ENCODE results near the gene LRBA.
A peak's percentile ranks its signal among the peaks of the same experiment; 100 is the strongest.

Gene LRBA

GRCh38 chr4:150318527-150318926 lies 696.6 kb downstream of the LRBA start:
- Mint-ChIP-seq H3K27ac (ENCODE audit: low read depth) (no peak overlapping the region), H3K9me3 (no peaks in the 10 kb centered on the region), H3K4me3 (no peak overlapping the region), H3K27me3 (no peaks in the 10 kb centered on the region), H3K4me1 (no peaks in the 10 kb centered on the region), H3K36me3 (ENCODE audit: insufficient read depth) (peaks cover 11% of the 10 kb centered on the region)
- ATAC-seq (replicated peaks; ENCODE audit: extremely low read depth, poor library complexity, severe bottlenecking) (no peak), DNase-seq (ENCODE audit: low spot score in 2 of 2) (no peak)

GRCh38 chr4:150316332-150317205 lies 698.5 kb downstream of the LRBA start:
- Mint-ChIP-seq H3K9me3 (no peaks in the 10 kb centered on the region), H3K27ac (ENCODE audit: low read depth) (no peak overlapping the region), H3K36me3 (ENCODE audit: insufficient read depth) (peaks cover 11% of the 10 kb centered on the region), H3K27me3 (no peaks in the 10 kb centered on the region), H3K4me1 (no peaks in the 10 kb centered on the region), H3K4me3 (no peak overlapping the region)
- ATAC-seq (replicated peaks; ENCODE audit: extremely low read depth, poor library complexity, severe bottlenecking) = no peak
- DNase-seq (ENCODE audit: low spot score in 2 of 2) = no peak

- Mint-ChIP-seq H3K27ac (ENCODE audit: low read depth) (no peak overlapping the region), H3K9me3 (no peaks in the 10 kb centered on the region), H3K27me3 (no peaks in the 10 kb centered on the region), H3K4me3 (no peak overlapping the region), H3K4me1 (no peaks in the 10 kb centered on the region), H3K36me3 (ENCODE audit: insufficient read depth) (peaks cover 5% of the 10 kb centered on the region)
- ATAC-seq (replicated peaks; ENCODE audit: extremely low read depth, poor library complexity, severe bottlenecking) = no peak
- no peak for DNase-seq (ENCODE audit: low spot score in 2 of 2)
Observed at GRCh38 chr4:150315691-150316090, 699.4 kb downstream of the LRBA start.

- Mint-ChIP-seq H3K4me3 (no peak overlapping the region), H3K9me3 (no peaks in the 10 kb centered on the region), H3K36me3 (ENCODE audit: insufficient read depth) (peaks cover 5% of the 10 kb centered on the region), H3K27me3 (no peaks in the 10 kb centered on the region), H3K27ac (ENCODE audit: low read depth) (no peak overlapping the region), H3K4me1 (no peaks in the 10 kb centered on the region)
- no peak for DNase-seq (ENCODE audit: low spot score in 2 of 2)
- no peak for ATAC-seq (replicated peaks; ENCODE audit: extremely low read depth, poor library complexity, severe bottlenecking)
Observed at GRCh38 chr4:150315175-150315574, 699.9 kb downstream of the LRBA start.

GRCh38 chr4:150314031-150314430 lies 701.1 kb downstream of the LRBA start:
- ATAC-seq (replicated peaks; ENCODE audit: extremely low read depth, poor library complexity, severe bottlenecking) (no peak), DNase-seq (ENCODE audit: low spot score in 2 of 2) (no peak)
- Mint-ChIP-seq H3K36me3 (ENCODE audit: insufficient read depth) (peaks cover 7% of the 10 kb centered on the region), H3K4me1 (no peaks in the 10 kb centered on the region), H3K27me3 (no peaks in the 10 kb centered on the region), H3K27ac (ENCODE audit: low read depth) (no peak overlapping the region), H3K4me3 (no peak overlapping the region), H3K9me3 (no peaks in the 10 kb centered on the region)

- Mint-ChIP-seq H3K27ac (ENCODE audit: low read depth) (no peak overlapping the region), H3K4me3 (no peak overlapping the region), H3K36me3 (ENCODE audit: insufficient read depth) (peaks cover 8% of the 10 kb centered on the region), H3K27me3 (no peaks in the 10 kb centered on the region), H3K4me1 (no peaks in the 10 kb centered on the region), H3K9me3 (no peaks in the 10 kb centered on the region)
- ATAC-seq (replicated peaks; ENCODE audit: extremely low read depth, poor library complexity, severe bottlenecking) (no peak), DNase-seq (ENCODE audit: low spot score in 2 of 2) (no peak)
Observed at GRCh38 chr4:150310159-150310895, 704.8 kb downstream of the LRBA start.

GRCh38 chr4:150308824-150309472 lies 706.1 kb downstream of the LRBA start:
- H3K4me3 Mint-ChIP-seq = no peak overlapping the region
- ATAC-seq (replicated peaks; ENCODE audit: extremely low read depth, poor library complexity, severe bottlenecking) (no peak), DNase-seq (ENCODE audit: low spot score in 2 of 2) (no peak)
- no peaks in the 10 kb centered on the region for H3K4me1 Mint-ChIP-seq
- no peaks in the 10 kb centered on the region for H3K9me3 Mint-ChIP-seq
- H3K27ac Mint-ChIP-seq (ENCODE audit: low read depth) = no peak overlapping the region
- H3K27me3 Mint-ChIP-seq = no peaks in the 10 kb centered on the region
- peaks cover 8% of the 10 kb centered on the region for H3K36me3 Mint-ChIP-seq (ENCODE audit: insufficient read depth)

GRCh38 chr4:150306719-150307118 lies 708.4 kb downstream of the LRBA start:
- H3K27me3 Mint-ChIP-seq = no peaks in the 10 kb centered on the region
- H3K9me3 Mint-ChIP-seq = no peaks in the 10 kb centered on the region
- DNase-seq (ENCODE audit: low spot score in 2 of 2) (no peak), ATAC-seq (replicated peaks; ENCODE audit: extremely low read depth, poor library complexity, severe bottlenecking) (no peak)
- peaks cover 8% of the 10 kb centered on the region for H3K36me3 Mint-ChIP-seq (ENCODE audit: insufficient read depth)
- H3K4me1 Mint-ChIP-seq = no peaks in the 10 kb centered on the region
- no peak overlapping the region for H3K4me3 Mint-ChIP-seq
- H3K27ac Mint-ChIP-seq (ENCODE audit: low read depth) = no peak overlapping the region

- peaks cover 10% of the 10 kb centered on the region for H3K36me3 Mint-ChIP-seq (ENCODE audit: insufficient read depth)
- ATAC-seq (replicated peaks; ENCODE audit: extremely low read depth, poor library complexity, severe bottlenecking) (no peak), DNase-seq (ENCODE audit: low spot score in 2 of 2) (no peak)
- no peaks in the 10 kb centered on the region for H3K4me1 Mint-ChIP-seq
- no peaks in the 10 kb centered on the region for H3K27me3 Mint-ChIP-seq
- no peaks in the 10 kb centered on the region for H3K9me3 Mint-ChIP-seq
- no peak overlapping the region for H3K4me3 Mint-ChIP-seq
- no peak overlapping the region for H3K27ac Mint-ChIP-seq (ENCODE audit: low read depth)
Observed at GRCh38 chr4:150305995-150306394, 709.1 kb downstream of the LRBA start.

- Mint-ChIP-seq H3K36me3 (ENCODE audit: insufficient read depth) (peaks cover 7% of the 10 kb centered on the region), H3K27ac (ENCODE audit: low read depth) (peak overlapping the region; percentile 32), H3K4me3 (no peak overlapping the region), H3K27me3 (no peaks in the 10 kb centered on the region), H3K9me3 (no peaks in the 10 kb centered on the region), H3K4me1 (no peaks in the 10 kb centered on the region)
- ATAC-seq (replicated peaks; ENCODE audit: extremely low read depth, poor library complexity, severe bottlenecking) (no peak), DNase-seq (ENCODE audit: low spot score in 2 of 2) (no peak)
Observed at GRCh38 chr4:150302553-150302952, 712.5 kb downstream of the LRBA start.

- ATAC-seq (replicated peaks; ENCODE audit: extremely low read depth, poor library complexity, severe bottlenecking) = no peak
- H3K27me3 Mint-ChIP-seq = no peaks in the 10 kb centered on the region
- H3K4me1 Mint-ChIP-seq = no peaks in the 10 kb centered on the region
- H3K36me3 Mint-ChIP-seq (ENCODE audit: insufficient read depth) = peaks cover 2% of the 10 kb centered on the region
- no peaks in the 10 kb centered on the region for H3K9me3 Mint-ChIP-seq
- no peak for DNase-seq (ENCODE audit: low spot score in 2 of 2)
- H3K4me3 Mint-ChIP-seq = no peak overlapping the region
- H3K27ac Mint-ChIP-seq (ENCODE audit: low read depth) = no peak overlapping the region
Observed at GRCh38 chr4:150299816-150300215, 715.3 kb downstream of the LRBA start.

GRCh38 chr4:150297861-150298474 lies 717.1 kb downstream of the LRBA start:
- DNase-seq (ENCODE audit: low spot score in 2 of 2) (no peak), ATAC-seq (replicated peaks; ENCODE audit: extremely low read depth, poor library complexity, severe bottlenecking) (no peak)
- Mint-ChIP-seq H3K27me3 (no peaks in the 10 kb centered on the region), H3K4me3 (no peak overlapping the region), H3K4me1 (no peaks in the 10 kb centered on the region), H3K9me3 (no peaks in the 10 kb centered on the region), H3K36me3 (ENCODE audit: insufficient read depth) (peaks cover 2% of the 10 kb centered on the region), H3K27ac (ENCODE audit: low read depth) (no peak overlapping the region)
